HepG2 (cell line): ENCODE measurements around the gene ARVCF. TPM values are rescaled to one million over a fixed set of nuclear protein-coding genes. Genes with fewer than 3 reads are reported as not detected.
A peak's percentile ranks its signal among the peaks of the same experiment; 100 is the strongest.

ENCODE experiments used
- ATF7-NPFF ChIP-seq: sonication (generic); formaldehyde crosslinking; IDR thresholded peaks from 2 replicates; pipeline ENCODE4 v1.8.1; 2023; ENCODE audit warnings: mild to moderate bottlenecking, low read depth, missing genetic modification reagents, moderate library complexity
- ESRRA ChIP-seq: sonication (generic); formaldehyde crosslinking; IDR thresholded peaks from 2 replicates; pipeline ENCODE4 v1.5.1; 2020; ENCODE audit warnings: mild to moderate bottlenecking, low read depth, missing genetic modification reagents
- FOSL2 ChIP-seq: sonication (generic); formaldehyde crosslinking; IDR thresholded peaks from 2 replicates; pipeline ENCODE4 v1.4.0; 2020; ENCODE audit warnings: missing genetic modification reagents
- MXD3 ChIP-seq: IDR thresholded peaks from 2 replicates; pipeline ENCODE4 v1.6.1; 2016; ENCODE audit warnings: mild to moderate bottlenecking, missing biosample characterization, missing genetic modification reagents
- NFYB ChIP-seq: sonication (generic); formaldehyde crosslinking; IDR thresholded peaks from 2 replicates; pipeline ENCODE4 v1.4.0; 2020; ENCODE audit warnings: missing genetic modification reagents
- PHB2 ChIP-seq: fragments of 450-650 bp; IDR thresholded peaks from 2 replicates; pipeline ENCODE4 v1.6.1; 2018; ENCODE audit not compliant: partially characterized antibody
- SRY ChIP-seq: sonication (generic); formaldehyde crosslinking; IDR thresholded peaks from 2 replicates; pipeline ENCODE4 v1.8.0; 2022; ENCODE audit warnings: mild to moderate bottlenecking, missing genetic modification reagents
- U2AF2 ChIP-seq: fragments of 200-400 bp; formaldehyde crosslinking; IDR thresholded peaks from 2 replicates; pipeline ENCODE4 v1.6.1; 2017; ENCODE audit warnings: low read depth, mild to moderate bottlenecking, low read length
- ZNF234 ChIP-seq: sonication (generic); formaldehyde crosslinking; conservative IDR thresholded peaks from 2 replicates; pipeline ENCODE4 v1.5.1; 2020; ENCODE audit warnings: mild to moderate bottlenecking, missing genetic modification reagents
- ZNF317 ChIP-seq: sonication (generic); formaldehyde crosslinking; IDR thresholded peaks from 2 replicates; pipeline ENCODE4 v1.5.0; 2020; ENCODE audit warnings: mild to moderate bottlenecking, missing genetic modification reagents
- ZNF605 ChIP-seq: sonication (generic); formaldehyde crosslinking; IDR thresholded peaks from 2 replicates; pipeline ENCODE4 v1.8.0; 2022; ENCODE audit warnings: mild to moderate bottlenecking, missing genetic modification reagents
- ZNF614 ChIP-seq: IDR thresholded peaks from 2 replicates; pipeline ENCODE4 v1.6.1; 2018; ENCODE audit warnings: missing biosample characterization, missing genetic modification reagents, inconsistent platforms, borderline replicate concordance
- polyA plus RNA-seq, 8 experiments: library from polyadenylated mRNA; depleted of rRNA in 3 of 8; stranded (reverse) in 7 of 8; unstranded in 1 of 8; fragments of >200 nt; fragmentation: Illumina TruSeq in 4 of 8; extraction: Trizol in 4 of 8; gene quantifications; 2 replicates each; pipeline versions ENCODE4 v1.2.1 to v1.2.3, GENCODE V29; 2011 to 2016; ENCODE audit warnings: low read depth in 4 of 8, missing spikeins in 1 of 8, mixed read lengths in 1 of 8; ENCODE audit not compliant: insufficient read depth in 1 of 8
- total RNA-seq, 5 experiments: library from RNA; depleted of rRNA; stranded (reverse); fragments of >200 nt; fragmentation: Illumina TruSeq; extraction: Trizol; gene quantifications; 2 replicates each; pipeline ENCODE4 v1.2.3, GENCODE V29; 2016; ENCODE audit warnings: low read depth in 1 of 5
- TF ChIP-seq, protein P1 (sequence below): sonication (generic); formaldehyde crosslinking; IDR thresholded peaks from 2 replicates; pipeline ENCODE4 v1.4.0; 2020; ENCODE audit warnings: missing genetic modification reagents
- TF ChIP-seq, protein P2 (sequence below): IDR thresholded peaks from 2 replicates; pipeline ENCODE4 v1.6.1; 2016; ENCODE audit warnings: missing compliant biosample characterization, missing genetic modification reagents, borderline replicate concordance
- TF ChIP-seq, protein P3 (sequence below): sonication (generic); formaldehyde crosslinking; IDR thresholded peaks from 2 replicates; pipeline ENCODE4 v1.4.0; 2020; ENCODE audit warnings: missing genetic modification reagents, borderline replicate concordance
- TF ChIP-seq, protein P4 (sequence below): IDR thresholded peaks from 2 replicates; pipeline ENCODE4 v1.6.1; 2016; ENCODE audit warnings: low read depth, borderline replicate concordance
- TF ChIP-seq, protein P5 (sequence below): sonication (generic); formaldehyde crosslinking; IDR thresholded peaks from 2 replicates; pipeline ENCODE4 v1.4.0; 2020; ENCODE audit warnings: missing genetic modification reagents, mild to moderate bottlenecking, borderline replicate concordance
- TF ChIP-seq, protein P6 (sequence below): sonication (generic); formaldehyde crosslinking; IDR thresholded peaks from 2 replicates; pipeline ENCODE4 v1.5.1; 2020; ENCODE audit warnings: mild to moderate bottlenecking, missing genetic modification reagents, borderline replicate concordance

ARVCF gene
- total and polyA plus RNA-seq, 2 of the 13 experiments (the other 11 are each of a cell fraction or from before 2014, with no cell fraction given): 16.4 to 17.7 TPM

GRCh38 chr22:19959587-19960490, 56.8 kb downstream of the ARVCF start (continued):
- TF ChIP-seq ESRRA: no peak; the same call in 1 of the 2 replicates
- peak; percentile 34 for TF ChIP-seq FOSL2
- TF ChIP-seq NFYB: peak; percentile 48
- TF ChIP-seq, protein P1, sequence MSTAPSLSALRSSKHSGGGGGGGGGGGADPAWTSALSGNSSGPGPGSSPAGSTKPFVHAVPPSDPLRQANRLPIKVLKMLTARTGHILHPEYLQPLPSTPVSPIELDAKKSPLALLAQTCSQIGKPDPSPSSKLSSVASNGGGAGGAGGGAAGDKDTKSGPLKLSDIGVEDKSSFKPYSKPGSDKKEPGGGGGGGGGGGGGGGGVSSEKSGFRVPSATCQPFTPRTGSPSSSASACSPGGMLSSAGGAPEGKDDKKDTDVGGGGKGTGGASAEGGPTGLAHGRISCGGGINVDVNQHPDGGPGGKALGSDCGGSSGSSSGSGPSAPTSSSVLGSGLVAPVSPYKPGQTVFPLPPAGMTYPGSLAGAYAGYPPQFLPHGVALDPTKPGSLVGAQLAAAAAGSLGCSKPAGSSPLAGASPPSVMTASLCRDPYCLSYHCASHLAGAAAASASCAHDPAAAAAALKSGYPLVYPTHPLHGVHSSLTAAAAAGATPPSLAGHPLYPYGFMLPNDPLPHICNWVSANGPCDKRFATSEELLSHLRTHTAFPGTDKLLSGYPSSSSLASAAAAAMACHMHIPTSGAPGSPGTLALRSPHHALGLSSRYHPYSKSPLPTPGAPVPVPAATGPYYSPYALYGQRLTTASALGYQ (CRISPR knock-in tag): peak; percentile 32; the same call in 1 of the 2 replicates
- TF ChIP-seq, protein P2, sequence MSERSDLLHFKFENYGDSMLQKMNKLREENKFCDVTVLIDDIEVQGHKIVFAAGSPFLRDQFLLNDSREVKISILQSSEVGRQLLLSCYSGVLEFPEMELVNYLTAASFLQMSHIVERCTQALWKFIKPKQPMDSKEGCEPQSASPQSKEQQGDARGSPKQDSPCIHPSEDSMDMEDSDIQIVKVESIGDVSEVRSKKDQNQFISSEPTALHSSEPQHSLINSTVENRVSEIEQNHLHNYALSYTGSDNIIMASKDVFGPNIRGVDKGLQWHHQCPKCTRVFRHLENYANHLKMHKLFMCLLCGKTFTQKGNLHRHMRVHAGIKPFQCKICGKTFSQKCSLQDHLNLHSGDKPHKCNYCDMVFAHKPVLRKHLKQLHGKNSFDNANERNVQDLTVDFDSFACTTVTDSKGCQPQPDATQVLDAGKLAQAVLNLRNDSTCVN (CRISPR knock-in tag): no peak
- TF ChIP-seq SRY (CRISPR knock-in tag): peak; percentile 20; the same call in 1 of the 2 replicates
- no peak for TF ChIP-seq PHB2
- TF ChIP-seq ATF7-NPFF (CRISPR knock-in tag): 0 out of 2 replicates have a peak, but pooled peaks have one; percentile 42
- TF ChIP-seq ZNF234 (CRISPR knock-in tag): no peak
- TF ChIP-seq MXD3 (CRISPR knock-in tag): peak; percentile 51; the same call in 1 of the 2 replicates
- TF ChIP-seq ZNF317 (CRISPR knock-in tag): peak; percentile 86
- TF ChIP-seq ZNF605 (CRISPR knock-in tag): peak; percentile 80
- TF ChIP-seq ZNF614: no peak
- TF ChIP-seq, protein P3, sequence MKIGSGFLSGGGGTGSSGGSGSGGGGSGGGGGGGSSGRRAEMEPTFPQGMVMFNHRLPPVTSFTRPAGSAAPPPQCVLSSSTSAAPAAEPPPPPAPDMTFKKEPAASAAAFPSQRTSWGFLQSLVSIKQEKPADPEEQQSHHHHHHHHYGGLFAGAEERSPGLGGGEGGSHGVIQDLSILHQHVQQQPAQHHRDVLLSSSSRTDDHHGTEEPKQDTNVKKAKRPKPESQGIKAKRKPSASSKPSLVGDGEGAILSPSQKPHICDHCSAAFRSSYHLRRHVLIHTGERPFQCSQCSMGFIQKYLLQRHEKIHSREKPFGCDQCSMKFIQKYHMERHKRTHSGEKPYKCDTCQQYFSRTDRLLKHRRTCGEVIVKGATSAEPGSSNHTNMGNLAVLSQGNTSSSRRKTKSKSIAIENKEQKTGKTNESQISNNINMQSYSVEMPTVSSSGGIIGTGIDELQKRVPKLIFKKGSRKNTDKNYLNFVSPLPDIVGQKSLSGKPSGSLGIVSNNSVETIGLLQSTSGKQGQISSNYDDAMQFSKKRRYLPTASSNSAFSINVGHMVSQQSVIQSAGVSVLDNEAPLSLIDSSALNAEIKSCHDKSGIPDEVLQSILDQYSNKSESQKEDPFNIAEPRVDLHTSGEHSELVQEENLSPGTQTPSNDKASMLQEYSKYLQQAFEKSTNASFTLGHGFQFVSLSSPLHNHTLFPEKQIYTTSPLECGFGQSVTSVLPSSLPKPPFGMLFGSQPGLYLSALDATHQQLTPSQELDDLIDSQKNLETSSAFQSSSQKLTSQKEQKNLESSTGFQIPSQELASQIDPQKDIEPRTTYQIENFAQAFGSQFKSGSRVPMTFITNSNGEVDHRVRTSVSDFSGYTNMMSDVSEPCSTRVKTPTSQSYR: peak; percentile 98
- TF ChIP-seq, protein P4, sequence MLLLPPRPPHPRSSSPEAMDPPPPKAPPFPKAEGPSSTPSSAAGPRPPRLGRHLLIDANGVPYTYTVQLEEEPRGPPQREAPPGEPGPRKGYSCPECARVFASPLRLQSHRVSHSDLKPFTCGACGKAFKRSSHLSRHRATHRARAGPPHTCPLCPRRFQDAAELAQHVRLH: peak; percentile 75; the same call in 1 of the 2 replicates
- TF ChIP-seq, protein P5, sequence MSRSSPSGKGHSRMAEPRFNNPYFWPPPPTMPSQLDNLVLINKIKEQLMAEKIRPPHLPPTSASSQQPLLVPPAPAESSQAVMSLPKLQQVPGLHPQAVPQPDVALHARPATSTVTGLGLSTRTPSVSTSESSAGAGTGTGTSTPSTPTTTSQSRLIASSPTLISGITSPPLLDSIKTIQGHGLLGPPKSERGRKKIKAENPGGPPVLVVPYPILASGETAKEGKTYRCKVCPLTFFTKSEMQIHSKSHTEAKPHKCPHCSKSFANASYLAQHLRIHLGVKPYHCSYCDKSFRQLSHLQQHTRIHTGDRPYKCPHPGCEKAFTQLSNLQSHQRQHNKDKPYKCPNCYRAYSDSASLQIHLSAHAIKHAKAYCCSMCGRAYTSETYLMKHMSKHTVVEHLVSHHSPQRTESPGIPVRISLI (CRISPR knock-in tag): no peak
- TF ChIP-seq U2AF2: peak; percentile 39; the same call in 1 of the 2 replicates
- TF ChIP-seq, protein P6, sequence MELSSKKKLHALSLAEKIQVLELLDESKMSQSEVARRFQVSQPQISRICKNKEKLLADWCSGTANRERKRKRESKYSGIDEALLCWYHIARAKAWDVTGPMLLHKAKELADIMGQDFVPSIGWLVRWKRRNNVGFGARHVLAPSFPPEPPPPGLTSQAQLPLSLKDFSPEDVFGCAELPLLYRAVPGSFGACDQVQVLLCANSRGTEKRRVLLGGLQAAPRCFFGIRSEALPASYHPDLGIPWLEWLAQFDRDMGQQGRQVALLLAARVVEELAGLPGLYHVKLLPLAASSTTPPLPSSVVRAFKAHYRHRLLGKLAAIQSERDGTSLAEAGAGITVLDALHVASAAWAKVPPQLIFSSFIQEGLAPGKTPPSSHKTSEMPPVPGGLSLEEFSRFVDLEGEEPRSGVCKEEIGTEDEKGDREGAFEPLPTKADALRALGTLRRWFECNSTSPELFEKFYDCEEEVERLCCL (CRISPR knock-in tag): 0 out of 2 replicates have a peak, but pooled peaks have one; percentile 30
